GM23338 (cell line): ENCODE data around the gene MCUR1.

Experiments used
- CREB1 ChIP-seq: fragments of 250-450 bp; sonication (Bioruptor Pico); IDR thresholded peaks from 2 replicates; pipeline ENCODE4 v1.5.0; 2020; ENCODE audit warnings: low read depth, mild to moderate bottlenecking, moderate library complexity
- EZH2 ChIP-seq: fragments of 200-600 bp; sonication (generic); IDR thresholded peaks from one replicate; pipeline ENCODE4 v1.8.0; 2017; ENCODE audit warnings: antibody characterized with exemption, mild to moderate bottlenecking, low read depth; ENCODE audit not compliant: unreplicated experiment
- EZH2phosphoT487 ChIP-seq: fragments of 200-600 bp; sonication (generic); IDR thresholded peaks from one replicate; pipeline ENCODE4 v1.8.1; 2018; ENCODE audit warnings: antibody characterized with exemption; ENCODE audit not compliant: unreplicated experiment
- JUNB ChIP-seq: IDR thresholded peaks from one replicate; pipeline ENCODE4 v1.6.1; 2016; ENCODE audit warnings: antibody characterized with exemption; ENCODE audit not compliant: unreplicated experiment
- POLR2AphosphoS5 ChIP-seq: IDR thresholded peaks from 2 replicates; pipeline ENCODE4 v1.6.1; 2016; ENCODE audit warnings: antibody characterized with exemption, low read depth
- REST ChIP-seq: IDR thresholded peaks from one replicate; pipeline ENCODE4 v1.6.1; 2018; ENCODE audit warnings: antibody characterized with exemption; ENCODE audit not compliant: unreplicated experiment
- STAT1 ChIP-seq: IDR thresholded peaks from one replicate; pipeline ENCODE4 v1.6.1; 2016; ENCODE audit warnings: antibody characterized with exemption; ENCODE audit not compliant: unreplicated experiment
- ZNF462 ChIP-seq: fragments of 250-450 bp; sonication (Bioruptor Pico); IDR thresholded peaks from 2 replicates; pipeline ENCODE4 v1.5.0; 2020; ENCODE audit warnings: mild to moderate bottlenecking, moderate library complexity
- TF ChIP-seq, protein P1 (sequence below), 2 experiments: fragments of 200-600 bp in 1 of 2; sonication (generic) in 1 of 2; conservative IDR thresholded peaks; 2 replicates each; pipeline versions ENCODE4 v1.5.1 to v1.6.1; 2016 to 2017; ENCODE audit warnings: antibody characterized with exemption in 2 of 2, low read depth in 2 of 2, mild to moderate bottlenecking in 2 of 2, moderate library complexity in 1 of 2

DNA sequence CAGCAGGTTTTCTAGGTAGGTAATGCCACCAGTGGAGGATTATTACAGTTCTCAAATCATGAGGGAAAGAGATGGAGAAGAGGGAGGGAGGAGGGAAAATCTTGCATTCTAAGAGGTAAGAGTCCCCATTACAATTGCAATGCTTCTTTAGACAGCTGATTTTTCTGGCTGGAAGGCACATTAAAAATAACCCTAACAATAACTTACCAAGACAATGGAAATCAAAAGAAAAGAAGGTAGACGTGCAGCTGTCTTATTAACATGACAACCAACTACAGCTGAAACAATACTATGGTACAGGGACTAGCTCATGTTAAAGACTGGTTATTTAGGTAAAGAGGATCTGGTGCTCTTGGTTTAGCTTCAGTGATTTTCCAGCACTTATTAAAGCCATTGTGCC, 24.6 kb downstream of the MCUR1 start:
- TF ChIP-seq, protein P1, sequence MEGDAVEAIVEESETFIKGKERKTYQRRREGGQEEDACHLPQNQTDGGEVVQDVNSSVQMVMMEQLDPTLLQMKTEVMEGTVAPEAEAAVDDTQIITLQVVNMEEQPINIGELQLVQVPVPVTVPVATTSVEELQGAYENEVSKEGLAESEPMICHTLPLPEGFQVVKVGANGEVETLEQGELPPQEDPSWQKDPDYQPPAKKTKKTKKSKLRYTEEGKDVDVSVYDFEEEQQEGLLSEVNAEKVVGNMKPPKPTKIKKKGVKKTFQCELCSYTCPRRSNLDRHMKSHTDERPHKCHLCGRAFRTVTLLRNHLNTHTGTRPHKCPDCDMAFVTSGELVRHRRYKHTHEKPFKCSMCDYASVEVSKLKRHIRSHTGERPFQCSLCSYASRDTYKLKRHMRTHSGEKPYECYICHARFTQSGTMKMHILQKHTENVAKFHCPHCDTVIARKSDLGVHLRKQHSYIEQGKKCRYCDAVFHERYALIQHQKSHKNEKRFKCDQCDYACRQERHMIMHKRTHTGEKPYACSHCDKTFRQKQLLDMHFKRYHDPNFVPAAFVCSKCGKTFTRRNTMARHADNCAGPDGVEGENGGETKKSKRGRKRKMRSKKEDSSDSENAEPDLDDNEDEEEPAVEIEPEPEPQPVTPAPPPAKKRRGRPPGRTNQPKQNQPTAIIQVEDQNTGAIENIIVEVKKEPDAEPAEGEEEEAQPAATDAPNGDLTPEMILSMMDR (conservative IDR thresholded peaks at IDR 0.05; ENCODE audit: low read depth in 2 of 2): no peak
- TF ChIP-seq EZH2 (no peak), REST (no peak), POLR2AphosphoS5 (no peak), EZH2phosphoT487 (no peak), JUNB (no peak), CREB1 (CRISPR knock-in tag) (no peak), ZNF462 (CRISPR knock-in tag) (no peak), STAT1 (no peak)
